HFFc6 (cell line): ENCODE measurements around the gene METRN. TPM values are rescaled to one million over a fixed set of nuclear protein-coding genes. Genes with fewer than 3 reads are reported as not detected.
A peak's percentile ranks its signal among the peaks of the same experiment; 100 is the strongest.

Source experiments
- DNase-seq: peaks from one replicate; pipeline ENCODE4 v3.0.0-alpha.2; 2018
- H3K27ac Mint-ChIP-seq: 2 replicates; pipeline ENCODE4 v1.8.0; 2020; ENCODE audit warnings: mild to moderate bottlenecking, mixed read lengths
- H3K27me3 Mint-ChIP-seq: 2 replicates; pipeline ENCODE4 v1.8.0; 2021; ENCODE audit warnings: mild to moderate bottlenecking, moderate library complexity, mixed read lengths; ENCODE audit not compliant: insufficient read depth
- H3K36me3 Mint-ChIP-seq: 2 replicates; pipeline ENCODE4 v1.8.0; 2021; ENCODE audit warnings: low read depth, mixed read lengths
- H3K4me1 Mint-ChIP-seq: 2 replicates; pipeline ENCODE4 v1.8.0; 2020; ENCODE audit warnings: low read depth, mixed read lengths
- H3K4me3 Mint-ChIP-seq: 2 replicates; pipeline ENCODE4 v1.8.0; 2020; ENCODE audit warnings: mild to moderate bottlenecking, moderate library complexity, mixed read lengths
- H3K9me3 Mint-ChIP-seq: 2 replicates; pipeline ENCODE4 v1.8.0; 2020; ENCODE audit warnings: mild to moderate bottlenecking, mixed read lengths
- CTCF ChIP-seq: fragments of 200-600 bp; sonication (generic); IDR thresholded peaks from 2 replicates; pipeline ENCODE4 v1.5.0; 2021; ENCODE audit warnings: antibody characterized with exemption, mild to moderate bottlenecking
- total RNA-seq, 6 experiments: library from RNA; stranded (reverse); fragmentation: NEBNext Ultra II Directional; extraction: Animal tissue kit (Norgen Biotek cat#: 25700); gene quantifications; 2 replicates in 1 of 6; 3 replicates in 5 of 6; pipeline ENCODE4 v1.2.3, GENCODE V29; 2021

Gene METRN
- total RNA-seq, 6 experiments from 2014 or later, result 61.5 to 103 (median 70.4) TPM

- Mint-ChIP-seq H3K9me3 (no peaks in the 10 kb centered on the region), H3K27ac (peak within 1 kb of the TSS; percentile 72), H3K27me3 (peaks cover 5% of the 10 kb centered on the region), H3K36me3 (peaks cover 12% of the 10 kb centered on the region; the same call in 1 of the 2 replicates), H3K4me1 (peaks cover 14% of the 10 kb centered on the region), H3K4me3 (peak within 1 kb of the TSS; percentile 90)
- TF ChIP-seq CTCF, result no peak
- DNase-seq, result peak; percentile 67
These were observed 34.9 kb upstream of the METRN start, which contains the start of gene STUB1 for GRCh38 chr16:679814-680624. STUB1 (plus strand) TSS chr16:680410; CDS start chr16:680526, 116 bp downstream.

GRCh38 chr16:680625-680945 lies 34.3 kb upstream of the METRN start:
- DNase-seq, result no peak

GRCh38 chr16:680967-681745 lies 33.8 kb upstream of the METRN start:
- DNase-seq, result peak; percentile 20
- peaks cover 14% of the 10 kb centered on the region for H3K4me1 Mint-ChIP-seq
- H3K36me3 Mint-ChIP-seq, result peaks cover 17% of the 10 kb centered on the region
- peak; percentile 38 for TF ChIP-seq CTCF
- H3K4me3 Mint-ChIP-seq, result peak overlapping the region; percentile 90
- no peaks in the 10 kb centered on the region for H3K9me3 Mint-ChIP-seq
- H3K27ac Mint-ChIP-seq, result peak overlapping the region; percentile 71
- H3K27me3 Mint-ChIP-seq, result peaks cover 5% of the 10 kb centered on the region; the same call in 1 of the 2 replicates

More at GRCh38 chr16:680625-680945, 34.3 kb upstream of the METRN start:
- peaks cover 14% of the 10 kb centered on the region for H3K4me1 Mint-ChIP-seq
- peak overlapping the region; percentile 71; the same call in 1 of the 2 replicates for H3K27ac Mint-ChIP-seq
- no peak for TF ChIP-seq CTCF
- peaks cover 12% of the 10 kb centered on the region; the same call in 1 of the 2 replicates for H3K36me3 Mint-ChIP-seq
- H3K27me3 Mint-ChIP-seq, result peaks cover 3% of the 10 kb centered on the region; the same call in 1 of the 2 replicates
- H3K4me3 Mint-ChIP-seq, result peak overlapping the region; percentile 90
- no peaks in the 10 kb centered on the region for H3K9me3 Mint-ChIP-seq

GRCh38 chr16:681746-682427 lies 33.0 kb upstream of the METRN start:
- H3K9me3 Mint-ChIP-seq, result no peaks in the 10 kb centered on the region
- H3K27me3 Mint-ChIP-seq, result peaks cover 5% of the 10 kb centered on the region; the same call in 1 of the 2 replicates
- DNase-seq, result no peak
- H3K36me3 Mint-ChIP-seq, result peaks cover 20% of the 10 kb centered on the region
- H3K4me3 Mint-ChIP-seq, result peak overlapping the region; percentile 90
- no peak for TF ChIP-seq CTCF
- peaks cover 14% of the 10 kb centered on the region for H3K4me1 Mint-ChIP-seq
- H3K27ac Mint-ChIP-seq, result peak overlapping the region; percentile 31; the same call in 1 of the 2 replicates
